ENCODE results near the gene DDRGK1. TPM values are rescaled to one million over a fixed set of nuclear protein-coding genes. Genes with fewer than 3 reads are reported as not detected.
A peak's percentile ranks its signal among the peaks of the same experiment; 100 is the strongest.

Gene DDRGK1
- total and polyA plus RNA-seq, 7 donors: 16.8 to 86.1 (median 70.6) TPM

- TF ChIP-seq POLR2A (IDR thresholded peaks at IDR 0.05) (no peak), POLR2AphosphoS5 (IDR thresholded peaks at IDR 0.05) (no peak), EP300 (IDR thresholded peaks at IDR 0.05) (no peak), CTCF (IDR thresholded peaks at IDR 0.05) (no peak)
- H3K4me1 ChIP-seq: peaks cover 0 to 24% (median 23%) of the 10 kb centered on the region in 4 donors
- H3K36me3 ChIP-seq: no peaks in the 10 kb centered on the region
- peaks cover 33 to 77% (median 54%) of the 10 kb centered on the region in 3 donors for H3K27me3 ChIP-seq
- WGBS, 2 donors: 3 to 4% methylated on average over 59 of the region's 59 CpGs
- no peak for DNase-seq
- no peaks in the 10 kb centered on the region for H3K9me3 ChIP-seq
- peak overlapping the region; percentile 23 to 63 (median 57) for H3K4me3 ChIP-seq
- intact Hi-C loops (cut with DNase I): no loop called here
- H3K27ac ChIP-seq: no peak overlapping the region
Measured at GRCh38 chr20:3237958-3238615, 33.6 kb upstream of the DDRGK1 start.

DNA sequence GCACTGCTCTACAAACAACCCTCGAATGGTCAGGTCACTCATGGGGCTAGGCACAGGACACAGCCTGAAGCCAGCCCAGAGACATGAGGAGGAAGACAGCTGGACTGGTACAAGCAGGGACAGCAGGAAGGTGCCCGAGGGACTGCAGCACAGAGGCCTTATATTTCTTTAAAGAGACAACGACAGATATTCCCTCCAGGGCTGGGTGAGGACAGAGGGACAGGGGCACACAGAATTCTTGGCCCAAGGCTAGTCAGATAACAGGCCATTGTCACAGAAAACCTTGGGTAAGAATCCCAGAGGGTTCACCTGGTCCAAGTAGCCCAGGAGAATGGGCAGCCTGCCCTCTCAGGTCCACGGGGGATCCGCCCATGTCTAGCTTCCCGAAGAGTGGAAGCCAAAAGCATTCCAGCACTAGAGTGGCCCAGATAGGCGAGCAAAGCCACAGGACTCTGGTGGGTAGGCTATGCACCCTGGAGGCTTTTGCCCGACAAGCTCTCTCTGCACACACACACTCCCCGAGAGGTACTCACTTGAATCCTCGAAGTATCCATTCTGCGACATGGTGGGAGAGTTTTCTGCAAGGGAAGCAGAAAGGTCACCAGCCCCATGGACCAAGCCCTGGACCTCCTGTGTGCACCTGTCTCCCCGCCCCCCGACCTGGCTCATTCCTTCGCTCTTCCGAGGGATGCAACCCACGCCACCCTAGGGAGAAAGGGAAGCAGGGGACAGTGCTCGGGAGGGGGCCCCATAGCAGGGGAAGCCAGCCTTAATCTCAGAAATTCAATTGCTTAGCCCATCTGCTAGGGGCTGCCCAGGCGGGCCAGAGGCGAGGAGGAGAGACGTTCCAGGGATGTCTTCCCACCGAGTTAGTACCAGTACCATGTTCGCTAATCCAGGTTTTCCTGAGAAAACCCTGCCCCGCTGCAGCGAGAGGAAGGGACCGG, 32.8 kb upstream of the DDRGK1 start:
- H3K9me3 ChIP-seq: no peaks in the 10 kb centered on the region
- H3K4me3 ChIP-seq: no peak overlapping the region
- no peak overlapping the region for H3K27ac ChIP-seq
- 31 to 68% methylated on average over 25 of the region's 25 CpGs for WGBS, 2 donors
- peaks cover 33 to 69% (median 54%) of the 10 kb centered on the region in 3 donors for H3K27me3 ChIP-seq
- intact Hi-C loops (cut with DNase I): no loop called here
- DNase-seq: no peak
- H3K4me1 ChIP-seq: peaks cover 0 to 24% (median 23%) of the 10 kb centered on the region in 4 donors
- no peak for TF ChIP-seq POLR2A (IDR thresholded peaks at IDR 0.05)
- no peak for TF ChIP-seq POLR2AphosphoS5 (IDR thresholded peaks at IDR 0.05)
- TF ChIP-seq CTCF (IDR thresholded peaks at IDR 0.05): no peak
- no peak for TF ChIP-seq EP300 (IDR thresholded peaks at IDR 0.05)
- H3K36me3 ChIP-seq: no peaks in the 10 kb centered on the region

GRCh38 chr20:3235666-3236324, 31.3 kb upstream of the DDRGK1 start:
- intact Hi-C loops (cut with DNase I): no loop called here
- TF ChIP-seq POLR2A (IDR thresholded peaks at IDR 0.05) (no peak), POLR2AphosphoS5 (IDR thresholded peaks at IDR 0.05) (no peak), EP300 (IDR thresholded peaks at IDR 0.05) (no peak), CTCF (IDR thresholded peaks at IDR 0.05) (no peak)
- Histone ChIP-seq H3K4me3 (no peak overlapping the region), H3K9me3 (no peaks in the 10 kb centered on the region), H3K36me3 (no peaks in the 10 kb centered on the region), H3K27ac (no peak overlapping the region), H3K27me3 (peaks cover 33 to 56% (median 54%) of the 10 kb centered on the region in 3 donors), H3K4me1 (peaks cover 0 to 24% (median 23%) of the 10 kb centered on the region in 4 donors)
- whole genome bisulfite sequencing, 2 donors: 33 to 72% methylated on average over 4 of the region's 4 CpGs
- no peak for DNase-seq

DNA sequence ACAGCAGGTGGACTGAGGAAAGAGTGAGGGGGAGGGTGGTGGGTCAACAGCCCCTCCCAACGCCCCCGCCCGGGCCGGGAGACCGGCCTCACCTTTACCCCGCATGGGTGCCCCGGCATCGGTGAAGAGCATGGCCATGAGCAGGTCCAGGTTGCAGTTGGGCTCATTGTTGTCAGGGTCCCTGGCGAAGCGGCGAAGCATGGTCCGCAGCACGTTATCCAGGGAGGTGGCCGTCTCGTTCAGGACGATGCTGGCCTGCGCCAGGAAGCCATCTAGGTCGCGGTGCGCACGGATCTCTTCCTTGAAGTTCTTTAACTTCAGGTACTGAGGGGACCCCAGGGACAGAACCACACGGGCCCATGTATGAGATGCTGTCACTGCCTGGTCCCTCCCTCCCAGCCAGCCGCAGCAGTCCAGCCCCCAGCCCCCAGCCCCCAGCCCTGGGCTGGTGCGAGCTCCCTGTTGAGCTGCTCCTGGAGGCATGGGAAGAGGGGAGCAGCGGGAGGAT, 29.6 kb upstream of the DDRGK1 start:
- DNase-seq: no peak
- 86 to 91% methylated on average over 25 of the region's 25 CpGs for WGBS, 2 donors
- Histone ChIP-seq H3K36me3 (no peaks in the 10 kb centered on the region), H3K27me3 (peaks cover 21 to 39% (median 37%) of the 10 kb centered on the region in 3 donors), H3K4me1 (peaks cover 0 to 13% (median 13%) of the 10 kb centered on the region in 4 donors), H3K4me3 (no peak overlapping the region), H3K9me3 (no peaks in the 10 kb centered on the region), H3K27ac (no peak overlapping the region)
- TF ChIP-seq CTCF (IDR thresholded peaks at IDR 0.05) (no peak), POLR2A (IDR thresholded peaks at IDR 0.05) (no peak), POLR2AphosphoS5 (IDR thresholded peaks at IDR 0.05) (no peak), EP300 (IDR thresholded peaks at IDR 0.05) (no peak)
- intact Hi-C loops (cut with DNase I): no loop called here
